NT2/D1 (cell line): ENCODE results near the gene LYPD5.
A peak's percentile ranks its signal among the peaks of the same experiment; 100 is the strongest.

Experiments
- DNase-seq: peaks from one replicate; pipeline ENCODE4 v3.0.0-alpha.2; 2011; ENCODE audit warnings: low read depth, low spot score
- H3K27me3 ChIP-seq: 2 replicates; pipeline ENCODE4 v1.6.0; 2011; ENCODE audit warnings: mild to moderate bottlenecking; ENCODE audit not compliant: insufficient read length, insufficient read depth
- H3K36me3 ChIP-seq: 2 replicates; pipeline ENCODE4 v1.6.1; 2011; ENCODE audit warnings: mild to moderate bottlenecking, low read length, mixed read lengths; ENCODE audit not compliant: insufficient read depth, insufficient read length
- H3K4me1 ChIP-seq: 2 replicates; pipeline ENCODE4 v1.5.1; 2011; ENCODE audit not compliant: insufficient read depth, insufficient read length
- H3K4me3 ChIP-seq: 2 replicates; pipeline ENCODE4 v1.5.1; 2011; ENCODE audit warnings: low read depth; ENCODE audit not compliant: insufficient read length
- H3K9ac ChIP-seq: 2 replicates; pipeline ENCODE4 v1.6.0; 2011; ENCODE audit warnings: low read depth; ENCODE audit not compliant: insufficient read length
- H3K9me3 ChIP-seq: 2 replicates; pipeline ENCODE4 v1.5.1; 2011; ENCODE audit warnings: mild to moderate bottlenecking, low read length; ENCODE audit not compliant: insufficient read depth
- SUZ12 ChIP-seq: IDR thresholded peaks from 2 replicates; pipeline ENCODE4 v1.6.1; 2011; ENCODE audit not compliant: insufficient read length, insufficient read depth; ENCODE audit errors: extremely low read depth
- YY1 ChIP-seq: IDR thresholded peaks from 2 replicates; pipeline ENCODE4 v1.6.1; 2011; ENCODE audit not compliant: insufficient read length, insufficient read depth
- ZNF274 ChIP-seq: IDR thresholded peaks from 2 replicates; pipeline ENCODE4 v1.6.1; 2011; ENCODE audit warnings: mild to moderate bottlenecking, low read depth, low read length

Gene LYPD5

GRCh38 chr19:43804432-43804831 is 2.2 kb upstream of the LYPD5 start:
- no peak overlapping the region for H3K4me3 ChIP-seq
- DNase-seq = no peak
- TF ChIP-seq YY1 (no peak), SUZ12 (no peak), ZNF274 (no peak)
- H3K27me3 ChIP-seq = no peaks in the 10 kb centered on the region
- no peaks in the 10 kb centered on the region for H3K36me3 ChIP-seq
- H3K4me1 ChIP-seq = no peaks in the 10 kb centered on the region
- no peaks in the 10 kb centered on the region for H3K9me3 ChIP-seq
- no peak overlapping the region for H3K9ac ChIP-seq

GRCh38 chr19:43799502-43800142 is 2.6 kb downstream of the LYPD5 start:
- TF ChIP-seq YY1 = no peak
- no peak for TF ChIP-seq ZNF274
- no peak for TF ChIP-seq SUZ12
- Histone ChIP-seq H3K36me3 (no peaks in the 10 kb centered on the region), H3K9ac (no peak overlapping the region), H3K27me3 (peaks cover 37% of the 10 kb centered on the region), H3K9me3 (no peaks in the 10 kb centered on the region; the same call in 1 of the 2 replicates), H3K4me3 (no peak overlapping the region), H3K4me1 (peaks cover 3% of the 10 kb centered on the region)
- DNase-seq = no peak

DNA sequence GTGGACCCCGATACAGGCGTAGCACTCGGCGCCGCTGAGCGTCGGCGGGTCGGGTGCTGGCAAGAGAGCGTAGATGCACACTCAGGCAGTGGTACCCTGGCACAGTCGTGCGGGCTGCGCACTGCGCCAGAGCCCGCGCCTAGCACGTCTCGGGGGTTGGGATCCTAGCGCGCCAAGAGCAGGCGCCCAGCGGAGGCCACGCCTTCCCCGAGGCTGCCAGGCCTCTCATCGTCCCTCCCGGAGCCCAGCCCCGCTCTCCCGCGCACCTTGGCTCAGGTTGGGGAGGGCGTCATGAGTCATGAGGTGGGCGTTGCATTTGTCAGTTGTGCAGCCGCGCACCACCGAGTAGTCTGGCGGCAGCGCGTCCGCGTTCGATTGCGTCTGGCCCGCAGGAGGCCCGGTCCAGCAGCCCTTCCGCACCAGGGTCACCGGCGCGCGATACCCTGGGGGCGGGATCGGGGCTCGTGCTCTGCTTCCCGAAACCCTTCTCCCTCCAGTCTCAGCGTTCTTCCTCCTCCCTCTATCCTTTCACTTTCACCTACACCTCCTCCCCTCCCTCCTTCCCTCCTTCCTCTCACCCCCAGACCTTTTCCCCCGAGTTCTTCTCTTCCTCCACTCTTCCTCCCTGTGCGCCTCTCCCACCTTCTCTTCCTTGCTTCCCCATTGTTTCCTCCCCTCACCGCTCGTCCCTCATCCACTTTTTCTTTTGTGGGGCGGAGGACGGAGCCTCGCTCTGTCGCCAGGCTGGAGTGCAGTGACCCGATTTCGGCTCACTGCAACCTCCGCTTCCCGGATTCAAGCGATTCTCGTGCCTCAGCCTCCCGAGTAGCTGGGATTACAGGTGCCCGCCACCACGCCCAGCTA is 3.5 kb downstream of the LYPD5 start:
- peaks cover 3% of the 10 kb centered on the region for H3K4me1 ChIP-seq
- DNase-seq = no peak
- H3K27me3 ChIP-seq = peaks cover 37% of the 10 kb centered on the region
- no peak for TF ChIP-seq ZNF274
- no peak for TF ChIP-seq SUZ12
- TF ChIP-seq YY1 = no peak
- H3K36me3 ChIP-seq = no peaks in the 10 kb centered on the region
- H3K4me3 ChIP-seq = peak overlapping the region; percentile 60
- no peaks in the 10 kb centered on the region; the same call in 1 of the 2 replicates for H3K9me3 ChIP-seq
- peak overlapping the region; percentile 64 for H3K9ac ChIP-seq

GRCh38 chr19:43798026-43798545 is 4.2 kb downstream of the LYPD5 start:
- peaks cover 37% of the 10 kb centered on the region for H3K27me3 ChIP-seq
- no peak for DNase-seq
- H3K9ac ChIP-seq = peak overlapping the region; percentile 54
- H3K4me3 ChIP-seq = peak overlapping the region; percentile 60
- TF ChIP-seq SUZ12 = no peak
- TF ChIP-seq YY1 = no peak
- TF ChIP-seq ZNF274 = no peak
- no peaks in the 10 kb centered on the region for H3K36me3 ChIP-seq
- peaks cover 3% of the 10 kb centered on the region for H3K4me1 ChIP-seq
- no peaks in the 10 kb centered on the region; the same call in 1 of the 2 replicates for H3K9me3 ChIP-seq

- H3K27me3 ChIP-seq = peaks cover 37% of the 10 kb centered on the region
Measured at GRCh38 chr19:43797556-43797955, 4.7 kb downstream of the LYPD5 start.

DNA sequence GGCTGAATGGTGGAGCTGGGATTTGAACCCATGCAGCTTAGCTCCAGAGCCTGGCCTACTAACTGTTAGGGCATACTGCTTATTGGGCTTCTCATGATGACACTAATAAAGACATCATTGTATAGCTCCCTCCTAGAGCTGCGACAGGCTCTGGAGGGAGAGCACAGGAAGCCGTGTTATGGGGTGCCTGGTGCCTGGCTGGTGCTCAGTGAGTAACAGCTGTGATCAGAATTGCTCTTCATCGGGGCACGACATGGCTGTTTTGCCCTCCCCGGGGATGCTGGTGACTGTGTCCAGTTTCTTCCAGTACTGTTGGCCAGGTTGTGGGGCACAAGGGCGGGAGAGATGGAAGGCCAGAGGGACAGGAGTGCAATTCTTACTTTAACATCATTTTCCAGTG is 5.1 kb downstream of the LYPD5 start:
- no peak for TF ChIP-seq SUZ12
- H3K4me1 ChIP-seq = peaks cover 3% of the 10 kb centered on the region
- H3K4me3 ChIP-seq = no peak overlapping the region
- no peak for DNase-seq
- H3K27me3 ChIP-seq = peaks cover 37% of the 10 kb centered on the region
- H3K9me3 ChIP-seq = no peaks in the 10 kb centered on the region; the same call in 1 of the 2 replicates
- no peak overlapping the region for H3K9ac ChIP-seq
- no peaks in the 10 kb centered on the region for H3K36me3 ChIP-seq

More at GRCh38 chr19:43797556-43797955, 4.7 kb downstream of the LYPD5 start:
- DNase-seq = no peak
- no peak for TF ChIP-seq ZNF274
- no peak for TF ChIP-seq YY1
- TF ChIP-seq SUZ12 = no peak
- Histone ChIP-seq H3K4me3 (no peak overlapping the region), H3K9me3 (no peaks in the 10 kb centered on the region; the same call in 1 of the 2 replicates), H3K36me3 (no peaks in the 10 kb centered on the region), H3K4me1 (peaks cover 3% of the 10 kb centered on the region), H3K9ac (no peak overlapping the region)

DNA sequence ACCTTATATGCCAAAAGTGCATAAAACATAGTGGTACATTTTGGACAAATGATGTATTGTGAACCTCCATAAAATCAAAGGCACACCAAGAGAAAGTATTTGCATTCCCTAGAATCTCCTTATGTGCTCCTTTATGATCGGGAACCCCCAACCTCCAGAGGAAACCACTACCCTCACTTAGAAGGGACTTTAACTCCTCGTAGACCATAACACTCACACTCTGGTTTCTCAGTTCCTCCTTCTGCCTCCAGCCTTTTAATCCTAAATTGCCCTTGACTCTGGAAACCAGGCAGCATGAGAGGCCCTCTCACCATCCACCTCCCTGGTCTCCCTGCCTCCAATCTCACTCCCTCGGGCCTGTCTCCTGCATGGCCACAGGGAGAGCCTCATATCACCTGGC is 11.7 kb downstream of the LYPD5 start:
- no peak for TF ChIP-seq SUZ12
- no peak for TF ChIP-seq ZNF274
- no peak for TF ChIP-seq YY1
- Histone ChIP-seq H3K27me3 (peaks cover 2% of the 10 kb centered on the region), H3K9ac (no peak overlapping the region), H3K4me3 (no peak overlapping the region), H3K9me3 (no peaks in the 10 kb centered on the region), H3K4me1 (no peaks in the 10 kb centered on the region), H3K36me3 (no peaks in the 10 kb centered on the region)
- DNase-seq = no peak
